Ascending aorta (tissue), 2 donors: Measurements from ENCODE around the gene RBMS3. TPM values are rescaled to one million over a fixed set of nuclear protein-coding genes. Genes with fewer than 3 reads are reported as not detected.
A peak's percentile ranks its signal among the peaks of the same experiment; 100 is the strongest.
"Not testable (repeated sequence)": the region's sequence is repeated elsewhere in the genome, so short reads cannot be mapped to it uniquely, and the experiment has no call there.

Source experiments
- DNase-seq, 2 donors: peaks; one replicate each; pipeline ENCODE4 v3.0.0-alpha.2; 2019; ENCODE audit warnings: low spot score in 2 of 2
- H3K27ac ChIP-seq, 2 donors: fragments of 200-600 bp; sonication (generic); one replicate each; pipeline ENCODE4 v1.5.1; 2016 to 2017; ENCODE audit warnings: mild to moderate bottlenecking in 1 of 2
- H3K27me3 ChIP-seq: fragments of 200-600 bp; sonication (generic); one replicate; pipeline ENCODE4 v1.5.1; 2017
- H3K36me3 ChIP-seq, 2 donors: fragments of 200-600 bp; sonication (generic); one replicate each; pipeline ENCODE4 v1.5.1; 2016
- H3K4me1 ChIP-seq, 2 donors: fragments of 200-600 bp; sonication (generic); one replicate each; pipeline ENCODE4 v1.5.1; 2016 to 2017; ENCODE audit warnings: mild to moderate bottlenecking in 1 of 2
- H3K4me3 ChIP-seq, 2 donors: fragments of 200-600 bp; sonication (generic); one replicate each; pipeline ENCODE4 v1.5.1; 2016 to 2017; ENCODE audit warnings: mild to moderate bottlenecking in 1 of 2
- H3K9me3 ChIP-seq, 2 donors: fragments of 200-600 bp; sonication (generic); one replicate each; pipeline ENCODE4 v1.5.1; 2016
- intact Hi-C: fragments of 100-400 bp; cut with DNase I; formaldehyde crosslinking; loops from one replicate; pipeline ENCODE4 v1.15.1; 2023
- total RNA-seq: library from RNA; depleted of rRNA; stranded (reverse); fragments of >200 nt; gene quantifications from one replicate; pipeline ENCODE4 v1.1.0, GENCODE V29; 2016
- TF ChIP-seq, protein P1 (sequence below), 3 experiments: fragments of 200-600 bp in 2 of 3; fragments of 450-650 bp in 1 of 3; sonication (generic) in 2 of 3; IDR thresholded peaks; one replicate each; pipeline ENCODE4 v1.5.1; 2016 to 2019; ENCODE audit warnings: antibody characterized with exemption in 3 of 3, mild to moderate bottlenecking in 1 of 3, moderate library complexity in 1 of 3

Gene RBMS3
- total RNA-seq, 1 donor from 2014 or later: 65.8 TPM

DNA sequence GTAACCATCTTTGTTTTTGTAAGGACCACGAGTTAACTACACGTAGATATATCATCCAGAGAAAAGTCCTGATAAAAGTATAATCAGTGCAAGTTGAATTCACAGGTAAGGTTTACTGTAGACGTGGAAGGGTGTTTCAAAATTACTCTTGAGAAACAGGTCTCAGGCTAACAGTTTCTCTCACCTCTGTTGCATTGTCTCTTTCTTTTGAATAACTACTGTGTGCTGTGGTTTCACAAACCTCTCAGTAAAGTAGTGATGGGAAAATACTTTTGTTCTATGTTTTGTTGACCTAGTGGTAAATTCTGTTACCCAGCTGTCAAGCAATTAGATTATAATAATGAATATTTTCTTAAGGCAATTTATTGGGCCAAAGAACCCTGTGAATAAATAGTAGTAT, 75.2 kb downstream of the RBMS3 start:
- TF ChIP-seq, protein P1, sequence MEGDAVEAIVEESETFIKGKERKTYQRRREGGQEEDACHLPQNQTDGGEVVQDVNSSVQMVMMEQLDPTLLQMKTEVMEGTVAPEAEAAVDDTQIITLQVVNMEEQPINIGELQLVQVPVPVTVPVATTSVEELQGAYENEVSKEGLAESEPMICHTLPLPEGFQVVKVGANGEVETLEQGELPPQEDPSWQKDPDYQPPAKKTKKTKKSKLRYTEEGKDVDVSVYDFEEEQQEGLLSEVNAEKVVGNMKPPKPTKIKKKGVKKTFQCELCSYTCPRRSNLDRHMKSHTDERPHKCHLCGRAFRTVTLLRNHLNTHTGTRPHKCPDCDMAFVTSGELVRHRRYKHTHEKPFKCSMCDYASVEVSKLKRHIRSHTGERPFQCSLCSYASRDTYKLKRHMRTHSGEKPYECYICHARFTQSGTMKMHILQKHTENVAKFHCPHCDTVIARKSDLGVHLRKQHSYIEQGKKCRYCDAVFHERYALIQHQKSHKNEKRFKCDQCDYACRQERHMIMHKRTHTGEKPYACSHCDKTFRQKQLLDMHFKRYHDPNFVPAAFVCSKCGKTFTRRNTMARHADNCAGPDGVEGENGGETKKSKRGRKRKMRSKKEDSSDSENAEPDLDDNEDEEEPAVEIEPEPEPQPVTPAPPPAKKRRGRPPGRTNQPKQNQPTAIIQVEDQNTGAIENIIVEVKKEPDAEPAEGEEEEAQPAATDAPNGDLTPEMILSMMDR (IDR thresholded peaks at IDR 0.05): no peak
- Histone ChIP-seq H3K36me3 (no peaks in the 10 kb centered on the region), H3K9me3 (peaks cover 0 to 3% of the 10 kb centered on the region in 2 donors), H3K27me3 (no peaks in the 10 kb centered on the region), H3K4me1 (peaks cover 0 to 12% of the 10 kb centered on the region in 2 donors), H3K27ac (no peak overlapping the region), H3K4me3 (no peak overlapping the region)
- no peak for DNase-seq
- intact Hi-C loops: no loop called here

DNA sequence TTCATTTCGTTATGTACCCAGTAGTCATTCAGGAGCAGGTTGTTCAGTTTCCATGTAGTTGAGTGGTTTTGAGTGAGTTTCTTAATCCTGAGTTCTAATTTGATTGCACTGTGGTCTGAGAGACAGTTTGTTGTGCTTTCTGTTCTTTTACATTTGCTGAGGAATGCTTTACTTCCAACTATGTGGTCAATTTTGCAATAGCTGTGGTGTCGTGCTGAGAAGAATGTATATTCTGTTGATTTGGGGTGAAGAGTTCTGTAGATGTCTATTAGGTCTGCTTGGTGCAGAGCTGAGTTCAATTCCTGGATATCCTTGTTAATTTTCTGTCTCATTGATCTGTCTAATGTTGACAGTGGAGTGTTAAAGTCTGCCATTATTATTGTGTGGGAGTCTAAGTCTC, 79.4 kb downstream of the RBMS3 start:
- H3K27me3 ChIP-seq, H3K9me3 ChIP-seq, H3K4me3 ChIP-seq, intact Hi-C loops, H3K27ac ChIP-seq, DNase-seq, H3K4me1 ChIP-seq, H3K36me3 ChIP-seq: not testable (repeated sequence)

DNA sequence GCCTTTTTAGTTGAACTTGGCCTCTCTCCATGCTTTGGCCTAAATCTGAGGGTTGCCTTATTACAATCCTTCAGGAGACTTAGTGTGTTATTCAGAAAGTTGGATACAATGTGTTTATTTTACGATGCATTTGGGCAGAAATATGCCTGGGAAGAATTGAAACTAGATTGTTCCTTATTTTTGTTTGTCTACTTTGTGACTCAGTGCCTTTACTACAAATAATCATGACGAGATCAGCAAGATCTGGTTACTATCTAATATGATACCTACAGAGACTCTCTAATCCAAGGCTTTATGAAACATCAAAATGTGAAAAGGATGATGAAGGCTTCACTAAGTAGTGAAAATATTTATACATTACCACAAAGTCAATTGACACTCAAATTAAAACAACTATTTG, 82.2 kb downstream of the RBMS3 start:
- no peaks in the 10 kb centered on the region for H3K36me3 ChIP-seq
- DNase-seq: no peak
- H3K4me1 ChIP-seq: peaks cover 0 to 24% of the 10 kb centered on the region in 2 donors
- no peaks in the 10 kb centered on the region for H3K9me3 ChIP-seq
- no peaks in the 10 kb centered on the region for H3K27me3 ChIP-seq
- H3K4me3 ChIP-seq: no peak overlapping the region
- TF ChIP-seq, protein P1 (IDR thresholded peaks at IDR 0.05): no peak
- intact Hi-C loops: no loop called here
- H3K27ac ChIP-seq: peak overlapping the region in 1 of 2 donors; percentile 41

DNA sequence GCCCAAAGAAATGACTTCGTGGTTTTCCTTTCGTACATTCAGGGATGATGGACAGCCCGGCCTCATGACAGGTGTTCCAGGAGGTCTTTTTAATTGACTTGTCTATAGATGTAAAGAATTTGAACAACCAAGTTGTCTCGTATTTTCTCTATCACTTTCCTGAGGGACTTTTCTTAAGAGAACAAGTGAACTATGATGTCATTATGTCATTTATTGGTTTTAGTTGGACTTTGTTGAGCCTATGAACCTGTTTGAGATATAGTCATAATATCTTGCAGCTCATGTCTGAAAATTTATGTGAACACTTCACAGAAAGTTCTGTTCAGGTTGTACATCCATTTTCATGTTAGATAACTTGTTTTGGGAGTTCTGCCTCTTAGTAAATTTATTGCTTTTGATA, 89.2 kb downstream of the RBMS3 start:
- Histone ChIP-seq H3K4me1 (peaks cover 0 to 31% of the 10 kb centered on the region in 2 donors), H3K9me3 (no peaks in the 10 kb centered on the region), H3K36me3 (no peaks in the 10 kb centered on the region), H3K4me3 (no peak overlapping the region), H3K27me3 (no peaks in the 10 kb centered on the region), H3K27ac (peak overlapping the region in 1 of 2 donors; percentile 12)
- TF ChIP-seq, protein P1 (IDR thresholded peaks at IDR 0.05): no peak
- no peak for DNase-seq
- intact Hi-C loops: no loop called here

DNA sequence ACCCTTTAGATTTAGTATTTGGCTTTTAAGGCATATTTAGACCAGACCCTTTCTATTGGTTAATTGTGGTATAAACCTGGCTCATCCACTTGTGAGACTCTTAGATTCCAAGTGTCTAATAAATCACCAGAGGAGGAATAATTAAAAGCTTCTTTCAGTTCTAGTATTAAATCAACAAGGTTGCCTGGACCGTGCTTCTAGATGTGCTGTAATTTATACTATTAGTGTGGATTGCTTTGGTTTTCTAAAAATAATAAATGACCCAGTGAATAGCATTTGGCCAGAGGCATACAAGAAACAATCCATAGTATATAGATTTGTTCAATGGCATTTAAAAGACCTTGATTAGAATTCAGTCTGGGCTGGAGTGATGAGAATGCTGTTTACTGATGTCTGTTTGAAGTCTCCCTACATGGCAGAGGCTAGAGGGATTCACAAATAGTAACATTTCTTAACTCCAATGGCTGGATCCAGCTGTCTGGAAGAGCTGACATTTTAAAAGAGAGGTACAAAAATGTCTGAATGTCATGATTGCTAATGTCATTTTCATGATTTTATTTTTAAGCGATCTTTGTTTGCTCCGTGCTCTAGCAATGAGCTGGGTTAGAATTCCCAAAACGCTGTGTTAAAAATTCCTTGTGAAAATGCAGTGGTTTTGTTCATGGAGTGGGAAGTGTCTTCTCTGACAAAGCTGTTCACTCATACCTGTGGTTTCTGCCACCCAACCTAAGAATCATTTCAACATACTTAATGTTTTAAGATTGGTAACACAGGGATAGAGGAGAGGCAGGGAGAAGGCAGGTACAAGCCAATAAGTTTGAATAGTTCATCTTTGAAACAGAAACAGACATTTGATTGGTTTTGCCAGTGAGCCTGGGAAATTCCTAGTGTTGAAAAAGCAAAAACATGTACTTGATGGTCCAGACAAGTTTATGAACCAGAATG, 89.9 kb downstream of the RBMS3 start:
- TF ChIP-seq, protein P1 (IDR thresholded peaks at IDR 0.05): no peak
- Histone ChIP-seq H3K27me3 (no peaks in the 10 kb centered on the region), H3K4me1 (peaks cover 0 to 26% of the 10 kb centered on the region in 2 donors), H3K36me3 (no peaks in the 10 kb centered on the region), H3K9me3 (no peaks in the 10 kb centered on the region), H3K4me3 (no peak overlapping the region), H3K27ac (peak overlapping the region in 1 of 2 donors; percentile 12)
- no peak for DNase-seq
- intact Hi-C loops: no loop called here

DNA sequence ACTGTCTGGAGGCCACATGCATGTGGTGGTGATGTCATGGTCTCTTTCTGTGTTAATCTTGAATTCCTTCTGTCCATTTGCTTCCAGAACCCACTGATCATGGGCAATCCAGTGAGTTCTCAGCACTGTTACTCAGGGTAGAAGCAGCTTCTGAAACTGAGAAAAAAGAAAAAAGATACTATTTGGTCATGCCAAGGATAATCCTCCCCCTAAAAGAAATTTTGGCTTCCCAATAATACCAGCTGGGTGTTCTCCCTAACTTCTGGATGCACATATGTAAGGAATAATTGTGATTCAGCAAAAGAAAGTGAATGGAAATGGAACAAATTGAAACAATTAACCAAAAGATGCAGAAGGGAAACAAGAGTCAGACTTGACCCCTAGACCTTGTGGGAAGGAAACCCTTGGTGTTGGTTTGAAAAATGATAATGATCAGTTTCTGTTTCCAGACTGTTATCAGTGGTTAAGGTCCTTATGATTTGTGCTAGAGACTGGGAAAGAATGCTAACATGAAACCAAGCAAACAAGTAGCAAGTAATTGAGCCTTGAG, 92.3 kb downstream of the RBMS3 start:
- DNase-seq: no peak
- Histone ChIP-seq H3K9me3 (no peaks in the 10 kb centered on the region), H3K4me3 (no peak overlapping the region), H3K36me3 (no peaks in the 10 kb centered on the region), H3K4me1 (peaks cover 0 to 15% of the 10 kb centered on the region in 2 donors), H3K27me3 (no peaks in the 10 kb centered on the region), H3K27ac (no peak overlapping the region)
- intact Hi-C loops: no loop called here
- TF ChIP-seq, protein P1 (IDR thresholded peaks at IDR 0.05): no peak
